Measurements from ENCODE around the gene CABLES2. TPM values are rescaled to one million over a fixed set of nuclear protein-coding genes. Genes with fewer than 3 reads are reported as not detected.

CABLES2 gene
- total RNA-seq, 1 donor from 2014 or later, result 8.1 TPM

DNA sequence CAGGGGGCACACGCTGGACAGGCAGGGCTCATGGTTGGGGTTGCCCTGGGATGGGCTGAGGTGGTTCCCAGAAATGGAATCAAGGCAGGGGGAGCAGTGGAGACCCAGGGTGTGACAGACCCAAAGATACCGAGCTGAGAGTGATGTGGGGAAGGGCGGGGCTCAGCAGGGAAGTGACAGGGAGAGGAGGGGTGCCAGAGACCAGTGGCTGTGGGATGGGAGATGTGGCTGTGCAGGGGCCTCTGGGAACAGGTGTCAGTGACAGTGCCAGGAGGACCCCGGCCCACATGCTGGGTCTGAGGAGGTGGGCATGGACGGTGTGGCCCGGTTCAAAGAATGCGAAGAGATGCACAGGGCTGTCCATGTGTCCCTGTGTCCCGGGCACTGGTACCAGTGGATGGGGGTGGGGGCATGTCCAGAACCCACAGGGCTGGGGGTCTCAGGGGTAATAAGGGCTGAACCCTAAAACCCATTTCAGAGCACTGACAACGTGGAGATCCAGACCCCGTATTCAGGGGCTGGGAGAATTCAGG, 1.0 kb downstream of the CABLES2 start:
- Mint-ChIP-seq H3K27me3 (ENCODE audit: insufficient read depth, low read depth) (peaks cover 8% of the 10 kb centered on the region), H3K4me1 (peaks cover 15% of the 10 kb centered on the region), H3K9me3 (no peaks in the 10 kb centered on the region), H3K36me3 (peaks cover 3% of the 10 kb centered on the region), H3K4me3 (peak overlapping the region; percentile 87), H3K27ac (no peak overlapping the region)
- H2AFZ ChIP-seq (replicated peaks), result no peak overlapping the region
- H3K4me3 ChIP-seq, result peak overlapping the region; percentile 91
- H3F3A ChIP-seq (ENCODE audit: low read depth), result peaks cover 7% of the 10 kb centered on the region
- H3K9me3 ChIP-seq (ENCODE audit: low read depth), result no peaks in the 10 kb centered on the region
- H4K20me1 ChIP-seq (ENCODE audit: low read depth), result peaks cover 26% of the 10 kb centered on the region
- no peak for DNase-seq (ENCODE audit: low spot score)
- H3K79me2 ChIP-seq (ENCODE audit: low read depth), result no peaks in the 10 kb centered on the region
- no peak overlapping the region for H3K27ac ChIP-seq
- TF ChIP-seq CTCF (IDR thresholded peaks at IDR 0.05) (no peak), EZH2 (IDR thresholded peaks at IDR 0.05) (no peak), EZH2phosphoT487 (IDR thresholded peaks at IDR 0.05) (no peak)
- H3K27me3 ChIP-seq, result peaks cover 27% of the 10 kb centered on the region
- peak overlapping the region; percentile 93 for H3K4me2 ChIP-seq
- H3K36me3 ChIP-seq, result no peaks in the 10 kb centered on the region
- peaks cover 13% of the 10 kb centered on the region for H3K4me1 ChIP-seq
- H3K9ac ChIP-seq, result no peak overlapping the region

GRCh38 chr20:62405108-62405980, 1.7 kb downstream of the CABLES2 start:
- H3K4me1 Mint-ChIP-seq, result peaks cover 15% of the 10 kb centered on the region
- Histone ChIP-seq H3F3A (ENCODE audit: low read depth) (peaks cover 3% of the 10 kb centered on the region), H3K4me2 (peak overlapping the region; percentile 93), H3K36me3 (no peaks in the 10 kb centered on the region), H3K79me2 (ENCODE audit: low read depth) (no peaks in the 10 kb centered on the region), H3K4me3 (no peak overlapping the region), H3K9me3 (ENCODE audit: low read depth) (no peaks in the 10 kb centered on the region), H3K9ac (no peak overlapping the region), H3K27me3 (peaks cover 27% of the 10 kb centered on the region), H2AFZ (replicated peaks) (no peak overlapping the region), H4K20me1 (ENCODE audit: low read depth) (peaks cover 26% of the 10 kb centered on the region), H3K27ac (no peak overlapping the region), H3K4me1 (peaks cover 9% of the 10 kb centered on the region)
- peak overlapping the region; percentile 87 for H3K4me3 Mint-ChIP-seq
- no peaks in the 10 kb centered on the region for H3K9me3 Mint-ChIP-seq
- H3K36me3 Mint-ChIP-seq, result peaks cover 6% of the 10 kb centered on the region
- H3K27ac Mint-ChIP-seq, result peak overlapping the region; percentile 55
- DNase-seq (ENCODE audit: low spot score), result peak; percentile 83
- H3K27me3 Mint-ChIP-seq (ENCODE audit: insufficient read depth, low read depth), result peaks cover 8% of the 10 kb centered on the region
- no peak for TF ChIP-seq EZH2phosphoT487 (IDR thresholded peaks at IDR 0.05)
- TF ChIP-seq CTCF (IDR thresholded peaks at IDR 0.05), result peak; percentile 67
- TF ChIP-seq EZH2 (IDR thresholded peaks at IDR 0.05), result no peak

DNA sequence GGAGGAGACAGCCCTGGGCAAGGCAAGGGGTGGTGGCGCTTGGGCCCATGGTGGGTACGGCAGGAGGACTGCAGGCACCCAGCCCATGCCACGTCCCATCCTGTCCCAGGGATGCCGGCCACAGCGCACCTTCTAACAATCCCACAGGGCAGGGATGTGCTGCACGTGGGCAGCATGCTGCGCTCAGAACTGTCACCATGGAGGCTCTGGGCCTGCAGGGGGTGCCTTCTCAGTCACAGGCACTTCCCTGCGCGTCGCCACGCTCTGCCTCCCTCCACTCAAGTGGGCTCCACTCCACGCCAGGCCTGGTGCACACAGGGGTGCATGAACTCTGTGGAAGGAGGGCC, 2.4 kb downstream of the CABLES2 start:
- Mint-ChIP-seq H3K9me3 (no peaks in the 10 kb centered on the region), H3K27ac (no peak overlapping the region), H3K27me3 (ENCODE audit: insufficient read depth, low read depth) (peaks cover 8% of the 10 kb centered on the region), H3K4me1 (peaks cover 15% of the 10 kb centered on the region), H3K4me3 (no peak overlapping the region), H3K36me3 (peaks cover 6% of the 10 kb centered on the region)
- no peak overlapping the region for H2AFZ ChIP-seq (replicated peaks)
- TF ChIP-seq EZH2 (IDR thresholded peaks at IDR 0.05), result no peak
- no peak for TF ChIP-seq EZH2phosphoT487 (IDR thresholded peaks at IDR 0.05)
- no peak for TF ChIP-seq CTCF (IDR thresholded peaks at IDR 0.05)
- peaks cover 26% of the 10 kb centered on the region for H4K20me1 ChIP-seq (ENCODE audit: low read depth)
- no peak overlapping the region for H3K27ac ChIP-seq
- H3K9ac ChIP-seq, result no peak overlapping the region
- H3K27me3 ChIP-seq, result peaks cover 24% of the 10 kb centered on the region
- no peak for DNase-seq (ENCODE audit: low spot score)
- no peaks in the 10 kb centered on the region for H3K9me3 ChIP-seq (ENCODE audit: low read depth)
- peaks cover 7% of the 10 kb centered on the region for H3K4me1 ChIP-seq
- no peaks in the 10 kb centered on the region for H3K79me2 ChIP-seq (ENCODE audit: low read depth)
- peaks cover 3% of the 10 kb centered on the region for H3F3A ChIP-seq (ENCODE audit: low read depth)
- no peak overlapping the region for H3K4me2 ChIP-seq
- no peak overlapping the region for H3K4me3 ChIP-seq
- H3K36me3 ChIP-seq, result no peaks in the 10 kb centered on the region
